SU-DHL-6 (cell line): ENCODE measurements around the gene KIF18A.

ENCODE experiments used
- CTCF ChIP-seq: fragments of 200-600 bp; sonication (generic); IDR thresholded peaks from one replicate; pipeline ENCODE4 v1.5.1; 2017; ENCODE audit warnings: antibody characterized with exemption, mild to moderate bottlenecking, low read length, moderate library complexity; ENCODE audit not compliant: insufficient read depth, poor library complexity, severe bottlenecking
- EZH2phosphoT487 ChIP-seq: fragments of 200-600 bp; sonication (generic), shearing (Covaris generic); conservative IDR thresholded peaks from 2 replicates; pipeline ENCODE4 v1.6.1; 2018; ENCODE audit warnings: mild to moderate bottlenecking, antibody characterized with exemption, low read length, moderate library complexity, mixed read lengths

DNA sequence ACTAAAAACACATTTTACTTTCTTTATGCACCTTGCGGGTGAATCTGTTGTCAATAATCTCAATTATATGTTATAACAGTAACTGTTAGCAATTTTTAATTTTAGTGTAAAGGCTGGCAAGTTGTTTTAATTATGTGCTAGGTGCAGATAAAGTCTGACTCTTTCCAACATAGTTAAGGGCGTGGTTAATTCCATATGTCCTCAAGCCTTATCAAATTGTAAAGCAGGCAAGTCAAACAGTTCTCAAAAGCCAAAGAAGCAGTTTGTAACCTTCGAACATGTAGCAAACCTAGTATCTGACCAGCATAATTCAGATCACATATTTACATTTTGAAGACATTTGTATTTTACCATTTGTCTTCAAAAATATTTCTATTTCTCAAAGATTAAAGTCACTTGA lies 29.4 kb upstream of the KIF18A start:
- TF ChIP-seq EZH2phosphoT487 = no peak
- TF ChIP-seq CTCF = no peak
